GM12878 (cell line): Measurements from ENCODE around the gene SNX11.

Experiments used
- EP300 ChIP-seq, 2 experiments: fragments of 150-350 bp in 1 of 2; IDR thresholded peaks; 2 replicates each; pipeline ENCODE4 v1.6.1; 2011 to 2012; ENCODE audit warnings: low read depth in 2 of 2, low read length in 2 of 2, borderline replicate concordance in 1 of 2, improper control_type of control experiment in 1 of 2, inconsistent platforms in 1 of 2; ENCODE audit not compliant: control insufficient read depth in 1 of 2
- MAX ChIP-seq: IDR thresholded peaks from 2 replicates; pipeline ENCODE4 v1.6.1; 2012; ENCODE audit warnings: low read depth, low read length, improper control_type of control experiment
- NR2F1 ChIP-seq: fragments of 450-650 bp; conservative IDR thresholded peaks from 2 replicates; pipeline ENCODE4 v1.6.1; 2017; ENCODE audit warnings: mild to moderate bottlenecking
- POLR2AphosphoS5 ChIP-seq: IDR thresholded peaks from 2 replicates; pipeline ENCODE4 v1.6.1; 2011; ENCODE audit warnings: mild to moderate bottlenecking, low read length, inconsistent platforms
- SMARCA5 ChIP-seq: fragments of 450-650 bp; IDR thresholded peaks from 2 replicates; pipeline ENCODE4 v1.6.1; 2017; ENCODE audit warnings: mild to moderate bottlenecking
- SMC3 ChIP-seq: IDR thresholded peaks from 2 replicates; pipeline ENCODE4 v1.6.1; 2011; ENCODE audit warnings: low read length, improper control_type of control experiment, borderline replicate concordance
- SREBF2 ChIP-seq: IDR thresholded peaks from 2 replicates; pipeline ENCODE4 v1.6.1; 2012; ENCODE audit warnings: mild to moderate bottlenecking, low read length
- SRF ChIP-seq, 2 experiments: IDR thresholded peaks; 2 replicates each; pipeline ENCODE4 v1.6.1; 2011; ENCODE audit warnings: low read depth in 2 of 2, low read length in 2 of 2, mild to moderate bottlenecking in 1 of 2, moderate library complexity in 1 of 2
- TAF1 ChIP-seq: IDR thresholded peaks from 2 replicates; pipeline ENCODE4 v1.6.1; 2011; ENCODE audit warnings: mild to moderate bottlenecking, low read depth, low read length, borderline replicate concordance
- TCF3 ChIP-seq: IDR thresholded peaks from 2 replicates; pipeline ENCODE4 v1.6.1; 2012; ENCODE audit warnings: low read depth, mild to moderate bottlenecking, low read length, borderline replicate concordance; ENCODE audit not compliant: insufficient read depth
- YBX1 ChIP-seq: fragments of 450-650 bp; IDR thresholded peaks from 2 replicates; pipeline ENCODE4 v1.6.1; 2016; ENCODE audit warnings: antibody characterized with exemption
- ZBTB4 ChIP-seq: fragments of 450-650 bp; formaldehyde crosslinking; IDR thresholded peaks from 2 replicates; pipeline ENCODE4 v1.4.0; 2022; ENCODE audit warnings: mild to moderate bottlenecking, moderate library complexity
- TF ChIP-seq, protein P1 (sequence below), 3 experiments: IDR thresholded peaks in 2 of 3; conservative IDR thresholded peaks in 1 of 3; 2 replicates each; pipeline ENCODE4 v1.5.1; 2011; ENCODE audit warnings: low read depth in 3 of 3, low read length in 3 of 3, mild to moderate bottlenecking in 3 of 3, control low read depth in 2 of 3, moderate library complexity in 2 of 3, inconsistent platforms in 1 of 3, mixed read lengths in 1 of 3; ENCODE audit not compliant: control insufficient read depth in 2 of 3, insufficient read depth in 1 of 3; ENCODE audit errors: extremely low read depth in 1 of 3
- TF ChIP-seq, protein P2 (sequence below): IDR thresholded peaks from 2 replicates; pipeline ENCODE4 v1.6.1; 2011; ENCODE audit warnings: low read depth, mild to moderate bottlenecking, low read length, moderate library complexity, borderline replicate concordance; ENCODE audit errors: extremely low read depth

DNA sequence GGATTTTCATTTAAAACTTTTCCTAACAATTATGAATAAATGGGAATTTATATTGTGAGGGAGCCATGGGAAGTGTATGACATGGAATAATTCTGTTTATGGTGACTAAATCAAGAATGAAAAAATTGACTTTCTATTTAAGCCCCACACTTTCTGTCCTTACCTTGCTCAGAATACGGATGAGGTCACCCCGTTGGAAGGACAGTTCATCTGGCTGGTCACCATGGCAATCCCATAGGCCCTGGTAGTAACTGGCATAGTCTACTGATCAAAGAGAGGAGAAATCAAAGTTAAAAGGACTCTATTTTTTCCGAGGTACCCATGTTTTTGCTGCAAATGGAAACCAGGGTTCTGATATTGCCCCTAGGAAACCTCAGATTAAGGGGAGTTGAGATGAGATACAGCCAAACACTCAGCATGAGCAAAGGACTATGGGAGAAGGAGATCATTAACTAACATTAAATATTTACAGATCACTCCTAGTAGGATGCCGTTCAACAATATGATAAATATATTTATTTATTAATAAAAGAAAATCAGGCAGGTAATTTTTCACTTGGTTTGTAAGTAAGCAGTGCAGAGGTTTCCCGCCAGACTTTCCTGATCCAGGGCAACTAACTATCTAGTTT, 54.9 kb downstream of the SNX11 start:
- TF ChIP-seq NR2F1 = no peak
- TF ChIP-seq TAF1 = no peak
- TF ChIP-seq, protein P1, sequence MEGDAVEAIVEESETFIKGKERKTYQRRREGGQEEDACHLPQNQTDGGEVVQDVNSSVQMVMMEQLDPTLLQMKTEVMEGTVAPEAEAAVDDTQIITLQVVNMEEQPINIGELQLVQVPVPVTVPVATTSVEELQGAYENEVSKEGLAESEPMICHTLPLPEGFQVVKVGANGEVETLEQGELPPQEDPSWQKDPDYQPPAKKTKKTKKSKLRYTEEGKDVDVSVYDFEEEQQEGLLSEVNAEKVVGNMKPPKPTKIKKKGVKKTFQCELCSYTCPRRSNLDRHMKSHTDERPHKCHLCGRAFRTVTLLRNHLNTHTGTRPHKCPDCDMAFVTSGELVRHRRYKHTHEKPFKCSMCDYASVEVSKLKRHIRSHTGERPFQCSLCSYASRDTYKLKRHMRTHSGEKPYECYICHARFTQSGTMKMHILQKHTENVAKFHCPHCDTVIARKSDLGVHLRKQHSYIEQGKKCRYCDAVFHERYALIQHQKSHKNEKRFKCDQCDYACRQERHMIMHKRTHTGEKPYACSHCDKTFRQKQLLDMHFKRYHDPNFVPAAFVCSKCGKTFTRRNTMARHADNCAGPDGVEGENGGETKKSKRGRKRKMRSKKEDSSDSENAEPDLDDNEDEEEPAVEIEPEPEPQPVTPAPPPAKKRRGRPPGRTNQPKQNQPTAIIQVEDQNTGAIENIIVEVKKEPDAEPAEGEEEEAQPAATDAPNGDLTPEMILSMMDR (IDR thresholded peaks at IDR 0.05 in 2 of 3, conservative IDR thresholded peaks at IDR 0.05 in 1 of 3; ENCODE audit: control insufficient read depth in 2 of 3, extremely low read depth in 1 of 3, insufficient read depth in 1 of 3, low read depth in 3 of 3, low read length in 3 of 3) = no peak
- TF ChIP-seq POLR2AphosphoS5 = no peak
- TF ChIP-seq SRF (IDR thresholded peaks at IDR 0.05; ENCODE audit: low read depth in 2 of 2, low read length in 2 of 2) = no peak
- TF ChIP-seq SMARCA5 = no peak
- no peak for TF ChIP-seq YBX1
- TF ChIP-seq EP300 (IDR thresholded peaks at IDR 0.05; ENCODE audit: borderline replicate concordance in 1 of 2, control insufficient read depth in 1 of 2, low read depth in 2 of 2, low read length in 2 of 2) = no peak
- no peak for TF ChIP-seq ZBTB4
- TF ChIP-seq, protein P2, sequence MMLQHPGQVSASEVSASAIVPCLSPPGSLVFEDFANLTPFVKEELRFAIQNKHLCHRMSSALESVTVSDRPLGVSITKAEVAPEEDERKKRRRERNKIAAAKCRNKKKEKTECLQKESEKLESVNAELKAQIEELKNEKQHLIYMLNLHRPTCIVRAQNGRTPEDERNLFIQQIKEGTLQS = no peak
- TF ChIP-seq MAX = no peak
- no peak for TF ChIP-seq TCF3
- no peak for TF ChIP-seq SMC3
- no peak for TF ChIP-seq SREBF2
